ENCODE results near the gene DACH1.

GRCh38 chr13:71603255-71603654 lies 263.7 kb downstream of the DACH1 start:
- TF ChIP-seq ZNF416 (tag by site-specific recombination; IDR thresholded peaks at IDR 0.05) (no peak), ZNF529 (tag by site-specific recombination; IDR thresholded peaks at IDR 0.05; ENCODE audit: insufficient replicate concordance) (no peak)
